ENCODE results near the gene SPRED3. TPM values are rescaled to one million over a fixed set of nuclear protein-coding genes. Genes with fewer than 3 reads are reported as not detected.

The SPRED3 gene
- total and polyA plus RNA-seq, 2 donors (not counting 1 experiment from before 2014, with no cell fraction given) = 1.1 to 1.7 TPM

DNA sequence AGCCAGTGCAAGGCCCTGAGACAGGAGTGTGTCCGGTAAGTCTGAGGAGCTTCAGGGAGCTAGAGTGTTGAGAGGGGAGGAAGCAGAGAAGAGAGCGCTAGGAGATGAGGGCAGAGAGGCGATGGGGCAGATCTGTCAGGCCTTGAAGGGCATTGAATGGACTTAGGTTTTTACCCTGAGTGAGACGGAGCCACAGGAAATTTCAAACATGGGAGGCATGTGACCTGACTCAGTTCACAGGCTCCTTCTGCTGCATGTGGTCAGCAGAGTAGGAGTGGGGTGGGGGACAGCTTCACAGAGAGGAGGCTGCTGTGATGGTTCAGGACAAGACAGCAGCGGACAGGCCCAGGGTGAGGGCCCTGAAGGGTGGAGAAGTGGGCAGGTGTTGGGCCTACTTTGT lies 11.9 kb downstream of the SPRED3 start:
- peaks cover 10 to 19% of the 10 kb centered on the region in 2 donors for H3K4me1 ChIP-seq (ENCODE audit: control insufficient read depth in 2 of 2, insufficient read depth in 2 of 2, low read length in 2 of 2)
- CTCF ChIA-PET = interaction anchor here (0.8 to 1.5 kb wide), 4 partner anchors 26 to 530 kb away, joined by 3 to 6 read pairs (median 4); partner anchors contain the start of genes MRPS12, PSMD8 and SARS2
- H3K27ac Mint-ChIP-seq = no peak overlapping the region
- DNase-seq (no peak), ATAC-seq (ENCODE audit: low read depth) (no peak)
- WGBS (ENCODE audit: insufficient coverage) = 91% methylated on average over 5 of the region's 5 CpGs
- no peak overlapping the region for H3K9ac ChIP-seq (ENCODE audit: low read length)
- H3K79me2 ChIP-seq (ENCODE audit: control insufficient read depth, insufficient read depth, low read length) = peaks cover 11% of the 10 kb centered on the region
- no peaks in the 10 kb centered on the region for H3K9me3 Mint-ChIP-seq (ENCODE audit: insufficient read depth)
- no peaks in the 10 kb centered on the region for H4K20me1 ChIP-seq (ENCODE audit: control insufficient read depth, insufficient read depth, low read length, poor library complexity, severe bottlenecking)
- H3K4me3 ChIP-seq (ENCODE audit: control extremely low read depth in 1 of 5, extremely low read depth in 1 of 5, insufficient read depth in 1 of 5, low read depth in 2 of 5, low read length in 4 of 5) = no peak overlapping the region
- no peak overlapping the region for H3K4me2 ChIP-seq (replicated peaks; ENCODE audit: low read depth, low read length, poor library complexity, severe bottlenecking)
- no peak overlapping the region for H3K4me3 Mint-ChIP-seq
- H3K27me3 ChIP-seq (replicated peaks in 1 of 4; ENCODE audit: control extremely low read depth in 1 of 4, control insufficient read depth in 3 of 4, insufficient read depth in 4 of 4, low read length in 3 of 4) = peaks cover 0 to 40% (median 14%) of the 10 kb centered on the region in 4 experiments
- TF ChIP-seq CTCF (IDR thresholded peaks at IDR 0.05) (no peak), EZH2 (IDR thresholded peaks at IDR 0.05; ENCODE audit: borderline replicate concordance, insufficient read depth, low read depth, low read length, poor library complexity, severe bottlenecking) (no peak)
- peaks cover 0 to 3% (median 0%) of the 10 kb centered on the region in 3 donors for H3K9me3 ChIP-seq (ENCODE audit: control extremely low read depth in 1 of 3, control insufficient read depth in 2 of 3, insufficient read depth in 1 of 3, low read length in 2 of 3)
- POLR2A ChIA-PET = no interaction called here
- H3K27me3 Mint-ChIP-seq = peaks cover 31% of the 10 kb centered on the region
- peaks cover 0 to 7% of the 10 kb centered on the region in 2 experiments for H3K36me3 ChIP-seq (replicated peaks in 1 of 2; ENCODE audit: control extremely low read depth in 1 of 2, control insufficient read depth in 1 of 2, extremely low read depth in 1 of 2, insufficient read depth in 2 of 2, low read length in 1 of 2)
- H3K4me1 Mint-ChIP-seq = peaks cover 23% of the 10 kb centered on the region
- intact Hi-C loops (cut with micrococcal nuclease) = loop anchor here (5.0 kb wide), 2 partner anchors 332 to 927 kb away; no protein-coding TSS in a partner anchor
- no peak overlapping the region for H3K27ac ChIP-seq (ENCODE audit: low read length in 2 of 2)
- H2AFZ ChIP-seq (ENCODE audit: insufficient read depth, low read depth, low read length, poor library complexity, severe bottlenecking) = no peak overlapping the region

- ATAC-seq (ENCODE audit: low read depth) (no peak), DNase-seq (no peak)
- no peak overlapping the region for H3K9ac ChIP-seq (ENCODE audit: low read length)
- peaks cover 11% of the 10 kb centered on the region for H3K79me2 ChIP-seq (ENCODE audit: control insufficient read depth, insufficient read depth, low read length)
- no peak overlapping the region for H3K4me3 ChIP-seq (ENCODE audit: control extremely low read depth in 1 of 5, extremely low read depth in 1 of 5, insufficient read depth in 1 of 5, low read depth in 2 of 5, low read length in 4 of 5)
- intact Hi-C loops (cut with micrococcal nuclease) = loop anchor here (5.0 kb wide), 2 partner anchors 331 to 926 kb away; no protein-coding TSS in a partner anchor
- no peak overlapping the region for H2AFZ ChIP-seq (ENCODE audit: insufficient read depth, low read depth, low read length, poor library complexity, severe bottlenecking)
- Mint-ChIP-seq H3K4me1 (peaks cover 23% of the 10 kb centered on the region), H3K4me3 (no peak overlapping the region), H3K27ac (no peak overlapping the region), H3K9me3 (ENCODE audit: insufficient read depth) (no peaks in the 10 kb centered on the region), H3K27me3 (peaks cover 31% of the 10 kb centered on the region)
- peaks cover 7 to 16% of the 10 kb centered on the region in 2 donors for H3K4me1 ChIP-seq (ENCODE audit: control insufficient read depth in 2 of 2, insufficient read depth in 2 of 2, low read length in 2 of 2)
- WGBS (ENCODE audit: insufficient coverage) = no CpG with 5 or more reads among the region's 3 CpGs
- peaks cover 0 to 39% (median 13%) of the 10 kb centered on the region in 4 experiments for H3K27me3 ChIP-seq (replicated peaks in 1 of 4; ENCODE audit: control extremely low read depth in 1 of 4, control insufficient read depth in 3 of 4, insufficient read depth in 4 of 4, low read length in 3 of 4)
- peaks cover 0 to 10% of the 10 kb centered on the region in 2 experiments for H3K36me3 ChIP-seq (replicated peaks in 1 of 2; ENCODE audit: control extremely low read depth in 1 of 2, control insufficient read depth in 1 of 2, extremely low read depth in 1 of 2, insufficient read depth in 2 of 2, low read length in 1 of 2)
- ChIA-PET POLR2A (interaction anchor here (0.7 kb wide), 1 partner anchor 237 kb away, joined by 3 read pairs; no protein-coding TSS in a partner anchor), CTCF (interaction anchor here (3.9 kb wide), 1 partner anchor 114 kb away, joined by 31 read pairs; no protein-coding TSS in a partner anchor)
- no peaks in the 10 kb centered on the region for H4K20me1 ChIP-seq (ENCODE audit: control insufficient read depth, insufficient read depth, low read length, poor library complexity, severe bottlenecking)
- peaks cover 0 to 3% (median 0%) of the 10 kb centered on the region in 3 donors for H3K9me3 ChIP-seq (ENCODE audit: control extremely low read depth in 1 of 3, control insufficient read depth in 2 of 3, insufficient read depth in 1 of 3, low read length in 2 of 3)
- no peak overlapping the region for H3K27ac ChIP-seq (ENCODE audit: low read length in 2 of 2)
- H3K4me2 ChIP-seq (replicated peaks; ENCODE audit: low read depth, low read length, poor library complexity, severe bottlenecking) = no peak overlapping the region
- TF ChIP-seq EZH2 (IDR thresholded peaks at IDR 0.05; ENCODE audit: borderline replicate concordance, insufficient read depth, low read depth, low read length, poor library complexity, severe bottlenecking) = no peak
- no peak for TF ChIP-seq CTCF (IDR thresholded peaks at IDR 0.05)
Observed at GRCh38 chr19:38401148-38401547, 12.7 kb downstream of the SPRED3 start.

Data from B cell (primary cell).